ENCODE data around the gene TOMM40L. TPM values are rescaled to one million over a fixed set of nuclear protein-coding genes. Genes with fewer than 3 reads are reported as not detected.

Gene TOMM40L
- polyA plus RNA-seq, 3 donors from 2014 or later, result 7.9 to 11.3 (median 11.1) TPM

Other genes starting within 250 kb of the TOMM40L start
- 10 to 100 TPM; 11.5 to 53.2 (median 27.7) TPM for gene F11R, start 204.9 kb upstream of the TOMM40L start, polyA plus RNA-seq
- gene TSTD1, start 187.1 kb upstream of the TOMM40L start, polyA plus RNA-seq, result 100 to 1,000 TPM; 229 to 385 (median 349) TPM
- gene USF1, start 180.1 kb upstream of the TOMM40L start, polyA plus RNA-seq, result 10 to 100 TPM in 1 of 3 donors, 1 to 10 TPM in 1, not detected in 1; 7.9 to 12.2 TPM
- 100 to 1,000 TPM in 2 of 3 donors, 10 to 100 TPM in 1; 98.0 to 265 (median 103) TPM for gene ARHGAP30, start 156.2 kb upstream of the TOMM40L start, polyA plus RNA-seq
- gene NECTIN4, start 136.5 kb upstream of the TOMM40L start, polyA plus RNA-seq, result not detected
- gene KLHDC9, start 127.7 kb upstream of the TOMM40L start, polyA plus RNA-seq, result under 1 TPM in 1 of 3 donors, not detected in 2; 0.59 TPM
- 10 to 100 TPM; 63.4 to 84.4 (median 83.0) TPM for gene PFDN2, start 108.0 kb upstream of the TOMM40L start, polyA plus RNA-seq
- gene NIT1, start 108.0 kb upstream of the TOMM40L start, polyA plus RNA-seq, result 10 to 100 TPM; 17.3 to 21.9 (median 18.2) TPM
- 10 to 100 TPM; 27.5 to 43.8 (median 42.2) TPM for gene DEDD, start 93.4 kb upstream of the TOMM40L start, polyA plus RNA-seq
- gene UFC1, start 72.1 kb upstream of the TOMM40L start, polyA plus RNA-seq, result 100 to 1,000 TPM; 174 to 219 (median 186) TPM
- gene USP21, start 66.6 kb upstream of the TOMM40L start, polyA plus RNA-seq, result 10 to 100 TPM in 2 of 3 donors, 1 to 10 TPM in 1; 9.0 to 25.5 (median 14.7) TPM
- 10 to 100 TPM; 18.2 to 30.1 (median 21.9) TPM for gene PPOX, start 59.6 kb upstream of the TOMM40L start, polyA plus RNA-seq
- gene B4GALT3, start 48.6 kb upstream of the TOMM40L start, polyA plus RNA-seq, result 10 to 100 TPM; 38.7 to 68.0 (median 49.6) TPM
- gene ADAMTS4, start 27.0 kb upstream of the TOMM40L start, polyA plus RNA-seq, result under 1 TPM in 2 of 3 donors, not detected in 1; 0.10 to 0.29 TPM
- gene NDUFS2, start 23.7 kb upstream of the TOMM40L start, polyA plus RNA-seq, result 100 to 1,000 TPM in 1 of 3 donors, 10 to 100 TPM in 2; 59.6 to 117 (median 99.1) TPM
- gene FCER1G, start 10.8 kb upstream of the TOMM40L start, polyA plus RNA-seq, result 1,000 to 10,000 TPM; 1,827 to 3,702 (median 3,300) TPM
- not detected for gene APOA2, start 2.4 kb upstream of the TOMM40L start, polyA plus RNA-seq
- not detected for gene NR1I3, start 12.1 kb downstream of the TOMM40L start, polyA plus RNA-seq
- gene PCP4L1, start 32.7 kb downstream of the TOMM40L start, polyA plus RNA-seq, result not detected
- gene MPZ, start 83.9 kb downstream of the TOMM40L start, polyA plus RNA-seq, result not detected
- 100 to 1,000 TPM; 260 to 415 (median 324) TPM for gene SDHC, start 88.3 kb downstream of the TOMM40L start, polyA plus RNA-seq
- gene CFAP126, start 141.8 kb downstream of the TOMM40L start, polyA plus RNA-seq, result not detected